Stimulated activated effector memory CD8-positive, alpha-beta T cell treated with anti-CD3 and anti-CD28 coated beads, Interleukin-12 subunit alpha, Interleukin-12 subunit beta, amount 100 ng/mL, for 72 hours (primary cell): ENCODE data around the gene CNKSR3.

ENCODE experiments used
- ATAC-seq: fragments of 150-1000 bp; cut with Tn5 transposase; 2 replicates; pipeline ENCODE4 v1.10.0; 2021
- DNase-seq, 2 donors: peaks; one replicate each; pipeline ENCODE4 v3.0.0; 2021 to 2022; ENCODE audit warnings: low spot score in 2 of 2
- H3K27ac Mint-ChIP-seq: one replicate; pipeline ENCODE4 v1.8.0; 2022; ENCODE audit warnings: mild to moderate bottlenecking, mixed read lengths
- H3K36me3 Mint-ChIP-seq: one replicate; pipeline ENCODE4 v1.8.0; 2022; ENCODE audit warnings: mild to moderate bottlenecking, mixed read lengths
- H3K4me1 Mint-ChIP-seq: one replicate; pipeline ENCODE4 v1.8.0; 2022; ENCODE audit warnings: mixed read lengths
- H3K4me3 Mint-ChIP-seq: one replicate; pipeline ENCODE4 v1.8.0; 2022; ENCODE audit warnings: mild to moderate bottlenecking, mixed read lengths
- H3K9me3 Mint-ChIP-seq: one replicate; pipeline ENCODE4 v1.8.0; 2022; ENCODE audit warnings: mixed read lengths

CNKSR3 gene

GRCh38 chr6:154463573-154464419 is 46.7 kb downstream of the CNKSR3 start:
- H3K4me3 Mint-ChIP-seq, result no peak overlapping the region
- DNase-seq, result no peak

GRCh38 chr6:154462425-154462824 is 48.1 kb downstream of the CNKSR3 start:
- no peaks in the 10 kb centered on the region for H3K9me3 Mint-ChIP-seq
- no peak overlapping the region for H3K4me3 Mint-ChIP-seq
- no peak overlapping the region for H3K27ac Mint-ChIP-seq
- H3K36me3 Mint-ChIP-seq, result no peaks in the 10 kb centered on the region
- DNase-seq, result no peak
- H3K4me1 Mint-ChIP-seq, result peaks cover 5% of the 10 kb centered on the region
- no peak for ATAC-seq

More at GRCh38 chr6:154463573-154464419, 46.7 kb downstream of the CNKSR3 start:
- no peaks in the 10 kb centered on the region for H3K36me3 Mint-ChIP-seq
- H3K27ac Mint-ChIP-seq, result no peak overlapping the region
- H3K4me1 Mint-ChIP-seq, result no peaks in the 10 kb centered on the region
- ATAC-seq, result no peak
- no peaks in the 10 kb centered on the region for H3K9me3 Mint-ChIP-seq

GRCh38 chr6:154461348-154461747 is 49.1 kb downstream of the CNKSR3 start:
- ATAC-seq (no peak), DNase-seq (no peak)
- H3K36me3 Mint-ChIP-seq, result no peaks in the 10 kb centered on the region
- H3K4me3 Mint-ChIP-seq, result no peak overlapping the region
- peaks cover 5% of the 10 kb centered on the region for H3K4me1 Mint-ChIP-seq
- H3K27ac Mint-ChIP-seq, result no peak overlapping the region
- no peaks in the 10 kb centered on the region for H3K9me3 Mint-ChIP-seq

- Mint-ChIP-seq H3K27ac (no peak overlapping the region), H3K4me1 (peaks cover 5% of the 10 kb centered on the region), H3K9me3 (no peaks in the 10 kb centered on the region), H3K4me3 (no peak overlapping the region), H3K36me3 (no peaks in the 10 kb centered on the region)
- DNase-seq (no peak), ATAC-seq (no peak)
Measured at GRCh38 chr6:154460306-154461071, 50.0 kb downstream of the CNKSR3 start.

DNA sequence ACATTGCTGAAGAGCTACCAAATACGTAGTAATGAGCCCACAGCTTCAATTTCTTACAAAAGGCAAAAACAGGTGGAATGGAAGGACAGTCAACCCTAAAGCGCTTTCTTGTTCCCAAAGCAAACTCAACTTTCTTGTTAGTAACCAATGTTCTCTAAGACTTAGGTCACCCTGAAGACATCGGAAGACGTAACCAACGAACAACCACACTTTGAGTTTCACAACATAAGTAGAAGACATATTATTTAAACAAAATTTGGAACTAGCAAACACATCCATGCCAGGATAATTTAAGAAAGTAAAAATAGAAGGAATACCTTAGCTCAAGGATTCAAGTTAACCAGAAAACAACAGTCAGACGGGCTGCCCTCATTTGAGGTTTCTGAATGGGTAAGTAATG is 51.0 kb downstream of the CNKSR3 start:
- no peak for DNase-seq
- H3K36me3 Mint-ChIP-seq, result no peaks in the 10 kb centered on the region
- no peak overlapping the region for H3K27ac Mint-ChIP-seq
- peaks cover 5% of the 10 kb centered on the region for H3K4me1 Mint-ChIP-seq
- no peaks in the 10 kb centered on the region for H3K9me3 Mint-ChIP-seq
- no peak overlapping the region for H3K4me3 Mint-ChIP-seq
- no peak for ATAC-seq

GRCh38 chr6:154458565-154459470 is 51.7 kb downstream of the CNKSR3 start:
- no peaks in the 10 kb centered on the region for H3K36me3 Mint-ChIP-seq
- H3K4me3 Mint-ChIP-seq, result no peak overlapping the region
- ATAC-seq (no peak), DNase-seq (no peak)
- no peaks in the 10 kb centered on the region for H3K9me3 Mint-ChIP-seq
- H3K4me1 Mint-ChIP-seq, result peaks cover 5% of the 10 kb centered on the region
- no peak overlapping the region for H3K27ac Mint-ChIP-seq

GRCh38 chr6:154457881-154458284 is 52.6 kb downstream of the CNKSR3 start:
- DNase-seq (no peak), ATAC-seq (no peak)
- peaks cover 5% of the 10 kb centered on the region for H3K4me1 Mint-ChIP-seq
- H3K4me3 Mint-ChIP-seq, result no peak overlapping the region
- no peak overlapping the region for H3K27ac Mint-ChIP-seq
- no peaks in the 10 kb centered on the region for H3K36me3 Mint-ChIP-seq
- H3K9me3 Mint-ChIP-seq, result no peaks in the 10 kb centered on the region

DNA sequence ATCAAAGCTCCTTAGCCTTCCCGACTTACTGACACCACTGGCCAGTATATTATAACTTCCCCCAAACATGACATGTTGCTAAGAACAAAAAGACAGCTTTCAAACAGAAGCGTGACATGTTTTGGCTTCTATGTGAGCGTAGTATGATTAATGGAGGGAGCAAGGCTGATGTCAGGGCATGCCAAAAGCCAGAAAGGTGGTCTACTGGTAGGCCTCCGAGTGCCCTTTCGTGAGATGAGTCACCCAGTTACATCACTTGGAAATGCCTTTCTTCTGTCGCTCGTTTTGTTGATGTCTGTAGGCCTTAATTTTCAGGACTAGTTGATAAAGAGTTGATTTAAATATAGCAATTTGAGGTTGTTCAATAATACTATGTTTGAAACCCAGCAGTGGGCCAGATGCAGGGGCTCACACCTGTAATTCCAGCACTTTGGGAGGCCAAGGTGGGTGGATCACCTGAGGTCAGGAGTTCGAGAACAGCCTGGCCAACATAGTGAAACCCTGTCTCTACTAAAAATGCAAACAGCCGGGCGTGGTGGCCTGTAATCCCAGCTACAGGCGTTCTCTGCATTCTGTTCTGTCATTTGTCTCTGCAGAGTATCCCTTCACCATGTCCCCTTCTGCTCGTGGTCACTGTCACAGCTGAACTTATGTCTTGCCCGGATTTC is 53.3 kb downstream of the CNKSR3 start:
- Mint-ChIP-seq H3K27ac (no peak overlapping the region), H3K9me3 (no peaks in the 10 kb centered on the region), H3K36me3 (no peaks in the 10 kb centered on the region), H3K4me1 (peaks cover 5% of the 10 kb centered on the region), H3K4me3 (no peak overlapping the region)
- ATAC-seq, result peak; percentile 52
- DNase-seq, result no peak

- H3K9me3 Mint-ChIP-seq, result no peaks in the 10 kb centered on the region
- no peak overlapping the region for H3K27ac Mint-ChIP-seq
- peaks cover under 1% of the 10 kb centered on the region for H3K4me1 Mint-ChIP-seq
- ATAC-seq, result no peak
- DNase-seq, result no peak
- H3K4me3 Mint-ChIP-seq, result no peak overlapping the region
- no peaks in the 10 kb centered on the region for H3K36me3 Mint-ChIP-seq
Measured at GRCh38 chr6:154453329-154453728, 57.2 kb downstream of the CNKSR3 start.

DNA sequence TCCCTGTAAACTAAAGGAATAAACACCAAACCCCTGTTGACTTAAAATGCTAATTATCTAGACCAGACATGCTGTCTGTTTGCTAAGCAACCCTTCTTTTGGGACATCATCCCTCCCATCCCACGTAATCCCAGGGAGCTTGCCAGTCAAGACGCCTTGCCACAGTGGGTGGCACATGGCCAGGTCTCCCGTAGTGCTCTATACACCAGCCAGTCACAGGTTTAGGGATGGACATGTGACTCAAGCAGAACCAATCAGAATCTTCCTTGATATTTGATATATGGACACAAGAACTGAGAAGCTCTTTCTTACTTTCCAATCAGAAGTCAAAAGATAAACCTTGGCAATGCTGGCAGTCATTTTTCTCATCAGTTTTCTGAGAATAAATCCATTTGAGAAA is 60.0 kb downstream of the CNKSR3 start:
- Mint-ChIP-seq H3K36me3 (no peaks in the 10 kb centered on the region), H3K27ac (no peak overlapping the region), H3K4me3 (no peak overlapping the region), H3K9me3 (no peaks in the 10 kb centered on the region), H3K4me1 (no peaks in the 10 kb centered on the region)
- ATAC-seq (no peak), DNase-seq (no peak)

- ATAC-seq (no peak), DNase-seq (no peak)
- Mint-ChIP-seq H3K4me3 (no peak overlapping the region), H3K4me1 (no peaks in the 10 kb centered on the region), H3K27ac (no peak overlapping the region), H3K36me3 (no peaks in the 10 kb centered on the region), H3K9me3 (no peaks in the 10 kb centered on the region)
Measured at GRCh38 chr6:154448448-154449096, 61.9 kb downstream of the CNKSR3 start.

DNA sequence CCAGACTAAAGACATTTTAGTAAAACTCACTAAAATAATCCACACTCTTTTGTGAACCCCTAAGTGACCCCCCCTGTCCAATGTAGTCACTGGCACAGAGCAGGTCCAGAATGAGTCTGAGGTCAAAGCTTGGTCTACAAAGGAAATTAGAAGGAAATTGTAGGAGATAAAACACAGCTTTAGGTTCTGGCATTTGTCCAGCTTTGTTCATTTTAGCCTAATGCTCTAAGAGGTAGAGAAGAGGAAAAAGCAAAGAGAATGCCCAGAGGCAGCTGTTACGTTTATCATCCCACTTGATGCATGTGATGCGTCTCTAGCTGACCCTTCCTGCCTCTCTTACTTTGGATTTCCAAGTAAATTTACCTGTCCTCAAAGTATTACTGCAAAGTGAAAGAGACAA is 62.5 kb downstream of the CNKSR3 start:
- no peaks in the 10 kb centered on the region for H3K4me1 Mint-ChIP-seq

GRCh38 chr6:154446984-154447383 is 63.5 kb downstream of the CNKSR3 start:
- Mint-ChIP-seq H3K4me3 (no peak overlapping the region), H3K36me3 (no peaks in the 10 kb centered on the region), H3K27ac (no peak overlapping the region), H3K4me1 (no peaks in the 10 kb centered on the region), H3K9me3 (no peaks in the 10 kb centered on the region)
- DNase-seq (no peak), ATAC-seq (no peak)

More for the DNA sequence above, 62.5 kb downstream of the CNKSR3 start:
- Mint-ChIP-seq H3K36me3 (no peaks in the 10 kb centered on the region), H3K27ac (no peak overlapping the region), H3K9me3 (no peaks in the 10 kb centered on the region), H3K4me3 (no peak overlapping the region)
- ATAC-seq (no peak), DNase-seq (no peak)

- H3K4me1 Mint-ChIP-seq, result no peaks in the 10 kb centered on the region
- H3K36me3 Mint-ChIP-seq, result no peaks in the 10 kb centered on the region
- H3K27ac Mint-ChIP-seq, result no peak overlapping the region
- ATAC-seq (no peak), DNase-seq (no peak)
- no peak overlapping the region for H3K4me3 Mint-ChIP-seq
- H3K9me3 Mint-ChIP-seq, result no peaks in the 10 kb centered on the region
Measured at GRCh38 chr6:154445417-154445816, 65.1 kb downstream of the CNKSR3 start.
